ENCODE results near the gene ABCA13.

GRCh38 chr7:48384180-48384752, 213.0 kb downstream of the ABCA13 start:
- TF ChIP-seq EZH2 (IDR thresholded peaks at IDR 0.05) (no peak), POLR2AphosphoS5 (IDR thresholded peaks at IDR 0.05; ENCODE audit: borderline replicate concordance, low read depth, low read length) (no peak)
